Measurements from ENCODE around the gene RYR2. TPM values are rescaled to one million over a fixed set of nuclear protein-coding genes. Genes with fewer than 3 reads are reported as not detected.

The RYR2 gene
- total RNA-seq, 1 donor from 2014 or later, result 0.90 TPM

- no peak for DNase-seq (ENCODE audit: low spot score)
- Mint-ChIP-seq H3K27ac (peak overlapping the region; percentile 8), H3K4me1 (peaks cover 3% of the 10 kb centered on the region), H3K4me3 (no peak overlapping the region), H3K9me3 (peaks cover 8% of the 10 kb centered on the region), H3K36me3 (no peaks in the 10 kb centered on the region), H3K27me3 (ENCODE audit: insufficient read depth, low read depth) (peaks cover 2% of the 10 kb centered on the region)
- no peak overlapping the region for H3K4me2 ChIP-seq
- TF ChIP-seq EZH2 (IDR thresholded peaks at IDR 0.05) (no peak), EZH2phosphoT487 (IDR thresholded peaks at IDR 0.05) (no peak), CTCF (IDR thresholded peaks at IDR 0.05) (no peak)
- H3K4me3 ChIP-seq, result no peak overlapping the region
- H4K20me1 ChIP-seq (ENCODE audit: low read depth), result no peaks in the 10 kb centered on the region
- H3K9me3 ChIP-seq (ENCODE audit: low read depth), result no peaks in the 10 kb centered on the region
- no peaks in the 10 kb centered on the region for H3K36me3 ChIP-seq
- no peak overlapping the region for H2AFZ ChIP-seq (replicated peaks)
- peaks cover 4% of the 10 kb centered on the region for H3K4me1 ChIP-seq
- no peak overlapping the region for H3K9ac ChIP-seq
- no peak overlapping the region for H3K27ac ChIP-seq
- no peaks in the 10 kb centered on the region for H3K27me3 ChIP-seq
- H3K79me2 ChIP-seq (ENCODE audit: low read depth), result no peaks in the 10 kb centered on the region
- no peaks in the 10 kb centered on the region for H3F3A ChIP-seq (ENCODE audit: low read depth)
Measured at GRCh38 chr1:237671262-237671661, 629.3 kb downstream of the RYR2 start.

- Histone ChIP-seq H3K79me2 (ENCODE audit: low read depth) (no peaks in the 10 kb centered on the region), H3K36me3 (no peaks in the 10 kb centered on the region), H2AFZ (replicated peaks) (no peak overlapping the region), H4K20me1 (ENCODE audit: low read depth) (no peaks in the 10 kb centered on the region), H3F3A (ENCODE audit: low read depth) (no peaks in the 10 kb centered on the region), H3K27me3 (no peaks in the 10 kb centered on the region), H3K4me1 (peaks cover 4% of the 10 kb centered on the region), H3K9me3 (ENCODE audit: low read depth) (no peaks in the 10 kb centered on the region), H3K9ac (no peak overlapping the region), H3K4me2 (no peak overlapping the region), H3K27ac (no peak overlapping the region), H3K4me3 (no peak overlapping the region)
- Mint-ChIP-seq H3K36me3 (no peaks in the 10 kb centered on the region), H3K4me1 (peaks cover 3% of the 10 kb centered on the region), H3K27ac (no peak overlapping the region), H3K4me3 (no peak overlapping the region), H3K27me3 (ENCODE audit: insufficient read depth, low read depth) (peaks cover 2% of the 10 kb centered on the region), H3K9me3 (peaks cover 8% of the 10 kb centered on the region)
- no peak for DNase-seq (ENCODE audit: low spot score)
- TF ChIP-seq EZH2 (IDR thresholded peaks at IDR 0.05), result no peak
- no peak for TF ChIP-seq EZH2phosphoT487 (IDR thresholded peaks at IDR 0.05)
- no peak for TF ChIP-seq CTCF (IDR thresholded peaks at IDR 0.05)
Measured at GRCh38 chr1:237671935-237672334, 630.0 kb downstream of the RYR2 start.

GRCh38 chr1:237672748-237673147 is 630.8 kb downstream of the RYR2 start:
- TF ChIP-seq CTCF (IDR thresholded peaks at IDR 0.05), result peak; percentile 38
- TF ChIP-seq EZH2 (IDR thresholded peaks at IDR 0.05), result no peak
- Histone ChIP-seq H3K9me3 (ENCODE audit: low read depth) (no peaks in the 10 kb centered on the region), H4K20me1 (ENCODE audit: low read depth) (no peaks in the 10 kb centered on the region), H2AFZ (replicated peaks) (no peak overlapping the region), H3K9ac (no peak overlapping the region), H3K27ac (no peak overlapping the region), H3K4me1 (peaks cover 4% of the 10 kb centered on the region), H3K36me3 (no peaks in the 10 kb centered on the region), H3K27me3 (no peaks in the 10 kb centered on the region), H3K79me2 (ENCODE audit: low read depth) (no peaks in the 10 kb centered on the region), H3K4me3 (no peak overlapping the region), H3F3A (ENCODE audit: low read depth) (no peaks in the 10 kb centered on the region), H3K4me2 (no peak overlapping the region)
- H3K27me3 Mint-ChIP-seq (ENCODE audit: insufficient read depth, low read depth), result peaks cover 2% of the 10 kb centered on the region
- no peaks in the 10 kb centered on the region for H3K36me3 Mint-ChIP-seq
- H3K4me3 Mint-ChIP-seq, result no peak overlapping the region
- DNase-seq (ENCODE audit: low spot score), result peak; percentile 19
- H3K9me3 Mint-ChIP-seq, result peaks cover 8% of the 10 kb centered on the region
- peaks cover 3% of the 10 kb centered on the region for H3K4me1 Mint-ChIP-seq
- no peak overlapping the region for H3K27ac Mint-ChIP-seq
